ENCODE measurements around the gene ZCRB1.

Gene ZCRB1

GRCh38 chr12:42326541-42327226 lies 790 bp upstream of the ZCRB1 start:
- no peak for DNase-seq

- DNase-seq = no peak
These were observed 605 bp downstream of the ZCRB1 start for GRCh38 chr12:42325326-42325652.

GRCh38 chr12:42323856-42324255 lies 2.0 kb downstream of the ZCRB1 start:
- no peak for DNase-seq

DNA sequence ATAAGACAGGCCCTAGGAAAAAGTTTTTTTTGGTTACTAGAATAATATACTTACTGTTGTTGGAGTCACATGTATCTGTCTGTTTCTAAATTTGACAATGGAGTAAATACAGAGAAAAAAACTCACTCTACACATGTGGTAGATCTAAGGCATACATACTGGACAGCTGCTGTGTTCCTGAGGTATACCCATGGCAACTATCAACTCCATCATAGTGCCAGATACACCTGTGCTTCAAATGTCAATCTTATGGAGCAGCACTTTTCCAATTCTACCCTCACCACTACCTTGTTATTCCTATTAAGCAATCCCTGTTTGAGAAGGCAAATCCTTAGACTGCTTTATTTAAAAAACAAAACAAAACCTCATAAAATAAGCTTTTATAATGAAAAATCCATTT lies 3.3 kb downstream of the ZCRB1 start:
- DNase-seq = no peak

- DNase-seq = no peak
These were observed 5.1 kb downstream of the ZCRB1 start for GRCh38 chr12:42320796-42321195.

DNA sequence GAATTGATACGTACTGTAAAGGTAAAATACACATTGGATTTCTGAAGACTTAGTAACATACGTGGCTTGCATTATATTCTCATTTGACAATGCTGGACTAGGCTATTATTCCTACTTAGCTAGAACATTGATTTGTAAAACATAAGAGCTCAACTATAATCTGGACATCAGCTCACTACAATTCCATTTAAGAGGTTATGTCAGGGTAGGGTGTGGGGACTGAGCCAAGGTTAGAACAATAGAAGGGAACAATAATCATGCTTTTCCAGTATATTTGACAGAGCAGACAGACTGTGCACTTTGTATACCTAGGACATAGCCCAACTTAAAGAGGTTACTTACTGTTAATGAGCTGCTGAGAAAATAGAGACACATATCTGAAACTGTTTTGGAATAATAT lies 10.8 kb downstream of the ZCRB1 start:
- DNase-seq = no peak

DNA sequence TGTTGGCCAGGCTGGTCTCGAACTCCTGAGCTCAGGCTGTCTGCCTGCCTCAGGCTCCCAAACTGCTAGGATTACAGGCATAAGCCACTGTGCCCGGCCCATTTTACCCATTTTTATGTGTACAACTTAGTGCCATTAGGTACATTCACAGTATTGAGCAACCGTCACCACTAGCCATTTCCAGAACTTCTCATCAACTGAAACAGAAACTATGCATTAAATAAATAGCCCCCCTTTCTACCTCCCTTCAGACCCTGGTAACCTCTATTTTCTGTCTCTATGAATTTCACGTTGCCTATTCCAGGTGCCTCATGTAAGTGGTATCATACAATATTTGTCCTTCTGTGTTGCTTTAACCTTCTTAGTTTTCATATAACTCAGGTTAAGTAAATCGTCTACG lies 15.9 kb downstream of the ZCRB1 start:
- no peak for DNase-seq

DNA sequence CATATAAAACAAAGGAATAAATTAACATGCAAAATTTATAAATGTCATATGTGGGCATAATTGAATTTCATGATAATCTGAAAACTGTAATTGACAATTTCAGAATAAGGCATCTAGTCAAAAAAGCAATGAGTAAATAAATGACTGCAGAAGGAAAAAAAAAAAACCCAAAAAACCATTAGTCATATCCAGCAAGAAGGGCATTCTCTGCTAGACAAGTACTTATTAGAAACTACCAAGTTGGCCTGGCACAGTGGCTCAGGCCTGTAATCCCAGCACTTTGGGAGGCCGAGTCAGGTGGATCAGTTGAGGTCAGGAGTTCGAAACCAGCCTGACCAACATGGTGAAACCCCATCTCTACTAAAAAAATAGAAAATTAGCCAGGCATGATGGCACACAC lies 17.5 kb downstream of the ZCRB1 start:
- DNase-seq = no peak

GRCh38 chr12:42306297-42306696 lies 19.6 kb downstream of the ZCRB1 start:
- DNase-seq = no peak

GRCh38 chr12:42299392-42300308 lies 26.2 kb downstream of the ZCRB1 start:
- no peak for DNase-seq

GRCh38 chr12:42298887-42299286 lies 27.0 kb downstream of the ZCRB1 start:
- no peak for DNase-seq

DNA sequence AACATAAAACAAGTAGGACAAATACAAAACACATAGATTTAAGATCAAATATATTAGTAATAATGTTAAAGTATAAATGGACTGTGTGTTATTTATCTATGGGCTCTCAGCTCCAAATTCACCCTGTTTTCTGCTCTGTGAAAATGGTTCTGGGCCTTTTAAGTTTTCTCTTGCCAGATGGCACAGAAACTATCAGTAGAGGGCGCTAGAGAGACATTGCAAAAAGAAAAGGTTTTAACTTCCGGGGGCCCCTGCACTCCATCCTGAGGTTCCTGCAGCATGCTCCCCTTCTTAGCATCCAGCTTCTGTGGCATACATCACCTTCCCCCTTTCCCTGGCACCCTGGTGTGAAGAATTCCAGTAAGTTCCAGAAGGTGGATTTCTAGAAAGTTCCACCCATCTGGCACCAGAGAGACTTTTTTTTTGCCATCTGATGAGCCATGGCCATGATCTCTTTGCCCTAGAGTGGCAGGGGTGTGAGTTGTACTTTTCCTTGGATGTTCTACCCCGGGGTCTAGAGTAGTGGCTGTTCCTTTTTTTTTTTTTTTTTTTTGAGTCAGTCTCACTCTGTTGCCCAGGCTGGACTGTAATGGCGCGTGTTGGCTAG lies 29.3 kb downstream of the ZCRB1 start:
- DNase-seq = no peak

DNA sequence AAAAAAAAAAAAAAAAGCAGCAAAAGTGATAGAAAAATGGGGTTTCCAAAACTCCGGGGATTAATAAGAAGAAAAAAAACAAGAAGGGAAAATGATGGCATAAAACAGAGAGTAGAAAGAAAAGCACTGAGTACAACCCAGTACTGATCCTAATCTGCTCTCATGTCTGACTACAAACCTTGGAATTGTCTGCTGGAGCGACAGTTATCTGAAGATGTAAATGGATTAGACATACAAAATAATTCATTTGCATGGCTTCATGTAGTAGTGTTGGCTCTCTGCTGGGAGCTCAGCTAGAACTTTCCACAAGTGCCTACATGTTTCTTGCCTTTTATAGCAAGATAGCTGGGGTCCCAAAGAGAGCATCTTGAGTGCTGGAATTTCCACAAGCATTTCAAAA lies 34.2 kb downstream of the ZCRB1 start:
- DNase-seq = no peak

DNA sequence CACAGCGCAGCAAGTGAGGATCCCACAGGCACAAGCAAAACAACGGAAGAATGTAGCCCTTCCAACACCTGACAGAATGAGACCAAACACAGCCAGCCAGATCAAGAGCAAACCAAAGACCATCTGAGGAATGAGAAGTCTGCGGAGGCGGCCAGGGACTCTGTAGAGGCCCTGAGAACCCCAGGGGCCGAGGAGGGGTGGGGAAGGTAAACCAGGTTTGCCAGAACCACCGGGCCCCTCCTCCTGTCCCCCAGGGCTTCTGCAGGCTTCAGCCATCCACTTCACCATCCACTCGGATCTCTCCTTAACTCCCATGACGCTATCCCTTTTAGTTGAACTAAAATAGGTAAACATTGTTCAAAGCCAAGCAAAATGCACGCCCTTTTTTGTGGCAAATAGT lies 37.4 kb downstream of the ZCRB1 start:
- no peak for DNase-seq

DNA sequence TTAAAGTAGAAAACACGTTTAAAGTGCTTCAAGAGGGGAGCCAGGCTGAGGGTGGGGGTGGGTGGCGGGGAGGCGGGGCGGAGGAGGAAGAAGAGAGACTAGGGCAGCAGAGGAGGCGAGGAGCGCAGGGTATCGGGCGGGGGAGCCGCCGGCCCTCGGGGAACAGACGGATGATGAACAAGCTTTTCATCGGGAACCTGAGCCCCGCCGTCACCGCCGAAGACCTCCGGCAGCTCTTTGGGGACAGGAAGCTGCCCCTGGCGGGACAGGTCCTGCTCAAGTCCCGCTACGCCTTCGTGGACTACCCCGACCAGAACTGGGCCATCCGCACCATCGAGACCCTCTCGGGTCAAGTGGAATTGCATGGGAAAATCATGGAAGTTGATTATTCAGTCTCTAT lies 39.2 kb downstream of the ZCRB1 start:
- no peak for DNase-seq

DNA sequence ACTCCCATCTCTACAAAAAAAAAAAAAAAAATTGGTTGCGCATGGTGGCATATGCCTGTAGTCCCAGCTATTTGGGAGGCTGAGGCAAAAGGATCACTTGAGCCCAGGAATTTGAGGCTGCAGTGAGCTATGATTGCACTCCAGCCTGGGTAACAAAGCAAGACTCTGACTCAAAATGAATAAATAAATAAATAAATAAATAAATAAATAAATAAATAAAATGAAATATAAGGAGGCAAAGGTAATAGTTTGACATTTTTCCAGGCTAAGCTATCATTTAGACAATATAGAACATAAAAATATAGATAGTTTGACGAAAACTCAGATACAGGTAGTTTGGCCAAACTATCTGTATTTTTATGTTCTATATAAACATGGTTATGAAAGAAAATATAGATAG lies 40.5 kb downstream of the ZCRB1 start:
- no peak for DNase-seq

GRCh38 chr12:42284876-42285275 lies 41.0 kb downstream of the ZCRB1 start:
- no peak for DNase-seq

GRCh38 chr12:42284157-42284556 lies 41.7 kb downstream of the ZCRB1 start:
- DNase-seq = no peak

- no peak for DNase-seq
These were observed 42.2 kb downstream of the ZCRB1 start for GRCh38 chr12:42283739-42284138.

- DNase-seq = no peak
These were observed 43.6 kb downstream of the ZCRB1 start for GRCh38 chr12:42282294-42282693.

- no peak for DNase-seq
These were observed 44.0 kb downstream of the ZCRB1 start for GRCh38 chr12:42281844-42282243.

GRCh38 chr12:42281278-42281677 lies 44.6 kb downstream of the ZCRB1 start:
- DNase-seq = no peak

GRCh38 chr12:42278128-42278510 lies 47.8 kb downstream of the ZCRB1 start:
- no peak for DNase-seq
